ENCODE data around the gene HIVEP3.

The HIVEP3 gene

DNA sequence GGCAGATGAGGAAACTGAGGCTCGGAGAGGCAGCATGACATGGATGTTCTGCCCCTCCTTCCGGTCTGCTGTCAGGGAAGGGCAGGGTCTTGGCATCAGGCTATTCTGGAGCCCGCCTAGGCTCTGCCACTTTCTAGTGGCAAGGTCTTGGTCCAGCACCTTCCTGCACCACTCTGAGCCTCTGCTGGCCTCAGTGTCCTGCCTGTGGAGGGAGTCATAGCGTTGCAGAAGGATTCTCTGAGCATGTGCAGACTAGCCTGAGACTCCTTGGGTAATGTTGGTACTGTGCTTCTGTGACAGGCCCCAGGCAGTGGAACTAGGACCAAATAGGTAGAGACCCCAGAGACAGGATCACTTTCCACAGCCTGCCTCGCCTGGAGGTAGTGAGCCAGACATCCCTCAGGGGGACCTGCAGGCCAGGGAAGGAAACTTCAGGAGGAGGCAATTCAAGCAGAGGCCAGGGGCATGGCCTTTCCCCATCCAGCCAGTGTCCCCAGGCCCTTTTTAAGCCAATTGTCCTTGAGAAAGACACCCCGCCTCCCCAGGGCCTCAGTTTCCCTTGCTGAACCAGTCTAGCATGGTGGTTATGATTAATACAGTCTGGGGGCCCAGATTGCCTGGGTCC lies 444.9 kb downstream of the HIVEP3 start:
- H3K9ac ChIP-seq: no peak overlapping the region
- H3K4me3 ChIP-seq (ENCODE audit: low read depth, low read length): no peak overlapping the region
- H3K27ac ChIP-seq: no peak overlapping the region
- H3K79me2 ChIP-seq: no peaks in the 10 kb centered on the region
- H2AFZ ChIP-seq: no peak overlapping the region
- no peaks in the 10 kb centered on the region for H3K36me3 ChIP-seq (ENCODE audit: control insufficient read depth, insufficient read depth, low read length)
- no peaks in the 10 kb centered on the region for H3K4me1 ChIP-seq
- H3K27me3 ChIP-seq (ENCODE audit: control insufficient read depth, insufficient read depth, low read length): no peaks in the 10 kb centered on the region
- TF ChIP-seq, protein P1, sequence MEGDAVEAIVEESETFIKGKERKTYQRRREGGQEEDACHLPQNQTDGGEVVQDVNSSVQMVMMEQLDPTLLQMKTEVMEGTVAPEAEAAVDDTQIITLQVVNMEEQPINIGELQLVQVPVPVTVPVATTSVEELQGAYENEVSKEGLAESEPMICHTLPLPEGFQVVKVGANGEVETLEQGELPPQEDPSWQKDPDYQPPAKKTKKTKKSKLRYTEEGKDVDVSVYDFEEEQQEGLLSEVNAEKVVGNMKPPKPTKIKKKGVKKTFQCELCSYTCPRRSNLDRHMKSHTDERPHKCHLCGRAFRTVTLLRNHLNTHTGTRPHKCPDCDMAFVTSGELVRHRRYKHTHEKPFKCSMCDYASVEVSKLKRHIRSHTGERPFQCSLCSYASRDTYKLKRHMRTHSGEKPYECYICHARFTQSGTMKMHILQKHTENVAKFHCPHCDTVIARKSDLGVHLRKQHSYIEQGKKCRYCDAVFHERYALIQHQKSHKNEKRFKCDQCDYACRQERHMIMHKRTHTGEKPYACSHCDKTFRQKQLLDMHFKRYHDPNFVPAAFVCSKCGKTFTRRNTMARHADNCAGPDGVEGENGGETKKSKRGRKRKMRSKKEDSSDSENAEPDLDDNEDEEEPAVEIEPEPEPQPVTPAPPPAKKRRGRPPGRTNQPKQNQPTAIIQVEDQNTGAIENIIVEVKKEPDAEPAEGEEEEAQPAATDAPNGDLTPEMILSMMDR (IDR thresholded peaks at IDR 0.05): no peak
- no peaks in the 10 kb centered on the region for H3K9me3 ChIP-seq (ENCODE audit: control insufficient read depth, low read length)
- H3K4me2 ChIP-seq (ENCODE audit: low read length): no peak overlapping the region

GRCh38 chr1:41471658-41472057 lies 447.1 kb downstream of the HIVEP3 start:
- no peak overlapping the region for H3K4me3 ChIP-seq (ENCODE audit: low read depth, low read length)
- H3K4me2 ChIP-seq (ENCODE audit: low read length): no peak overlapping the region
- H3K79me2 ChIP-seq: no peaks in the 10 kb centered on the region
- TF ChIP-seq, protein P1 (IDR thresholded peaks at IDR 0.05): no peak
- H3K27ac ChIP-seq: no peak overlapping the region
- H3K27me3 ChIP-seq (ENCODE audit: control insufficient read depth, insufficient read depth, low read length): no peaks in the 10 kb centered on the region
- H3K9me3 ChIP-seq (ENCODE audit: control insufficient read depth, low read length): no peaks in the 10 kb centered on the region
- H3K4me1 ChIP-seq: no peaks in the 10 kb centered on the region
- H2AFZ ChIP-seq: no peak overlapping the region
- no peak overlapping the region for H3K9ac ChIP-seq
- no peaks in the 10 kb centered on the region for H3K36me3 ChIP-seq (ENCODE audit: control insufficient read depth, insufficient read depth, low read length)

- H3K9ac ChIP-seq: no peak overlapping the region
- H3K4me2 ChIP-seq (ENCODE audit: low read length): no peak overlapping the region
- no peak overlapping the region for H2AFZ ChIP-seq
- H3K9me3 ChIP-seq (ENCODE audit: control insufficient read depth, low read length): no peaks in the 10 kb centered on the region
- H3K36me3 ChIP-seq (ENCODE audit: control insufficient read depth, insufficient read depth, low read length): no peaks in the 10 kb centered on the region
- no peaks in the 10 kb centered on the region for H3K79me2 ChIP-seq
- no peak overlapping the region for H3K4me3 ChIP-seq (ENCODE audit: low read depth, low read length)
- TF ChIP-seq, protein P1 (IDR thresholded peaks at IDR 0.05): no peak
- no peaks in the 10 kb centered on the region for H3K4me1 ChIP-seq
- H3K27ac ChIP-seq: no peak overlapping the region
- no peaks in the 10 kb centered on the region for H3K27me3 ChIP-seq (ENCODE audit: control insufficient read depth, insufficient read depth, low read length)
Measured at GRCh38 chr1:41469706-41470105, 449.0 kb downstream of the HIVEP3 start.

DNA sequence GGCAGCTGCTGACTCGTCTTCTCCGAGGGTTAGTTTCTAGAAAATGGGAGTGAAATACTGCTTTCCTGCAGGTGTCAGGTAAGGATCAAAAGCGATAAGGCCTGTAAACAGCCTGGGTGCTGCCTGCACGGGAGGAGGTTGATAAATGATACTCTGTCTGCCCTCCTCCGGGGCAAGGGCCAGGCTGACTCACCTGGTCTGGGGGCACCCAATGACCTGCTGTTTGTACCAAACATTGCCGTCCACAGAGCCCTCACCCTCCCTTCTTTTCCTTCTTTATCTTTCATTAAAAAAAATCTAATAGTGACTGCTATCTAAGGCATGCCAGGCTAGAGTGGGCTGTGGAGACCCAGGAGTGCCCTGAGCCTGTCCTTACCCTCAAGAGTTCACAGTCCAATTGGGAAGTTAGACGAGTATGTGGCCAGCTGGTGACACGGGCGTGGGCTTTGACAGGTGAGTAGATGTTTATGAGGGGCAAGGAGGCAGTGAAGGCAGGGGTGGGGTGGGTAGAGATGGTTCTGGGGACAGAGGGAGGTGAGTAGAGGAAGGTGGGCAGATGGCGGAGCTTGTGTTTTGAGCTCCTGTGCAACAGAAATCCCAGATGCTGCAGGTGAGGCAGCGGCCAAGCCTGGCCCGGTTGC lies 450.5 kb downstream of the HIVEP3 start:
- Histone ChIP-seq H3K4me1 (no peaks in the 10 kb centered on the region), H3K27ac (no peak overlapping the region), H3K36me3 (ENCODE audit: control insufficient read depth, insufficient read depth, low read length) (no peaks in the 10 kb centered on the region), H3K9me3 (ENCODE audit: control insufficient read depth, low read length) (no peaks in the 10 kb centered on the region), H3K9ac (no peak overlapping the region), H2AFZ (no peak overlapping the region), H3K79me2 (no peaks in the 10 kb centered on the region), H3K4me3 (ENCODE audit: low read depth, low read length) (no peak overlapping the region), H3K27me3 (ENCODE audit: control insufficient read depth, insufficient read depth, low read length) (no peaks in the 10 kb centered on the region), H3K4me2 (ENCODE audit: low read length) (no peak overlapping the region)
- TF ChIP-seq, protein P1 (IDR thresholded peaks at IDR 0.05): no peak

DNA sequence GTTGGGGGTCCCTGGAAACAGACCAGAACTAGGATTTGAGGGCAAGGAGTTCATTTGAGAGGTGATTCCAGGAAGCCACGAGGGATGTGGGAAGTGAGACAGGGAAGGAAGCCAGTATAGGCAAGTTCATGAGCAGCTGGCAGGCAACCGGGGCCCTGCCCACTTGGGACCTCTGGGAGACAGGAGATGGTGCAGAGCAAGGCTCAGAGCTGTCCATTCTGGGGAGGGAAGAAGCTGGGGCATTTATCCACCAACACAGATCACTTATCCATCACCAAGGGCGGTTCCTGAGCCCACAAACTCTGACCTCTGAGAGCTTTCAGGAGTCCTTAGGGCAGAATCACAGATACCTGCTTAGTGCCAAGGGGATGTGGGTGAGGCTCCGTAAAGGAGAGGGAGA lies 451.0 kb downstream of the HIVEP3 start:
- no peaks in the 10 kb centered on the region for H3K79me2 ChIP-seq
- H2AFZ ChIP-seq: no peak overlapping the region
- no peaks in the 10 kb centered on the region for H3K4me1 ChIP-seq
- H3K9ac ChIP-seq: no peak overlapping the region
- TF ChIP-seq, protein P1 (IDR thresholded peaks at IDR 0.05): no peak
- H3K36me3 ChIP-seq (ENCODE audit: control insufficient read depth, insufficient read depth, low read length): no peaks in the 10 kb centered on the region
- H3K27me3 ChIP-seq (ENCODE audit: control insufficient read depth, insufficient read depth, low read length): no peaks in the 10 kb centered on the region
- no peaks in the 10 kb centered on the region for H3K9me3 ChIP-seq (ENCODE audit: control insufficient read depth, low read length)
- no peak overlapping the region for H3K4me3 ChIP-seq (ENCODE audit: low read depth, low read length)
- H3K27ac ChIP-seq: no peak overlapping the region
- no peak overlapping the region for H3K4me2 ChIP-seq (ENCODE audit: low read length)

Data from parathyroid adenoma (tissue), 2 donors.